NCI-H1694 (cell line): Measurements from ENCODE around the gene SOX12.
A peak's percentile ranks its signal among the peaks of the same experiment; 100 is the strongest.

Experiments
- DNase-seq: peaks from one replicate; lab custom pipeline; 2025; lab: John Stamatoyannopoulos, UW

SOX12 gene

DNA sequence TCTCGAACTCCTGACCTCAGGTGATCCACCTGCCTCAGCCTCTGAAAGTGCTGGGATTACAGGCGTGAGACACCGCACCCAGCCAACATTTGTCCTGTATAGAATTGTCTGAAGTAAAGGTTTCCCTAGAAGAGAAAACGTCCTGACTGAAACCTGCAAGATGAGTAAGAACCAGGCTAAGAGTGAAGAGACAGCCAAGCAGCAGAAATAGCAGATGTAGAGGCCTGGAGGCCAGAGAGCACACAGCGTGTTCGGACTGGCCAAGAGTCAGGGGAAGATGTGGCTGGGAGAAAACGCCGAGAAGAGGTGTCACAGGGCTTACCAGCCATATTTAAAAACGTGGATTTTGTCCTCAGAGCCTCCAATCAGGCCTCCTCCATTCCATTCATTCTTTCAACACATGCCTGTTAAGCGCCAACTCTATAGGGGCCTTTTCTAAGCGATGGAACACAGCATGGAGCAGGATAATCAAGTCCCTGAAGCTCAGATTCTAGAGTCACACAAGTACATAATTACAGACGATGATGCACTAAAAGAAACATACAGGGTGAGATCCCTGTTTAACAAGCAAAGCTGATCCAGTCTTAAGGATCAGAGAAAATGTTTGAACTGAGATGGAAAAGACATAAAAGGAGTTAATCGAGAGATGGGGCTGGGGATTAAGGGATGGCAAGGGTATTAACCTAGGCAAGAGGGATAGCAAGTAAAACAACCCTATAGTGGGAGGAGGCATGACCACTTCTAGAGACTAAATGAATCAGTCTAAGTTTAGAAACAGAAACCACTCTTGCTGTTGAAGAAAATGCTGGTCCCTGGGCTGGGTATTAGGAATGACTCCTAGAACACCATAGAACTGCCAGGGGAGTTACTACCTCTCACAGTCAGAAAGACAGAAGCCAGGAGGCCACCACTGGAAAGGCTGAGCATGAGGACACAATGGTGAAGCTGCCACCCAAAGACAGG, 23.2 kb upstream of the SOX12 start:
- no peak for DNase-seq

DNA sequence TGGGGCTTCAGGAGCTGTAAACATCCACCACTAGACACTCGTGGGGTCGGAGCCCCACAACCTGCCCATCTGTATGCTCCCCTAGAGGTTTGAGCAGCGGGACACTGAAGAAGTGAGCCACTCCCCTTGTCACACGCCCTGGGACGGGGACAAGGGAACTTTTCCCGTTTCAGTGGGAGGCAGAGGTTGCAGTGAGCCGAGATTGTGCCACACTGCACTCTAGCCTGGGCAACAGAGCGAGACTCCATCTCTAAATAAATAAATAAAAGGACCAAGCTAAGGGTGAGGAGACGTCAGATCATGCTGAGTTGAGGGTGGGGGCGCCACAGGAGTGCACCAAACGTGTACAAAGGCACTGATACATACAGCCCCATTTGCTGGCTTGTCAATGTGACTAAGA, 19.6 kb upstream of the SOX12 start:
- no peak for DNase-seq

DNA sequence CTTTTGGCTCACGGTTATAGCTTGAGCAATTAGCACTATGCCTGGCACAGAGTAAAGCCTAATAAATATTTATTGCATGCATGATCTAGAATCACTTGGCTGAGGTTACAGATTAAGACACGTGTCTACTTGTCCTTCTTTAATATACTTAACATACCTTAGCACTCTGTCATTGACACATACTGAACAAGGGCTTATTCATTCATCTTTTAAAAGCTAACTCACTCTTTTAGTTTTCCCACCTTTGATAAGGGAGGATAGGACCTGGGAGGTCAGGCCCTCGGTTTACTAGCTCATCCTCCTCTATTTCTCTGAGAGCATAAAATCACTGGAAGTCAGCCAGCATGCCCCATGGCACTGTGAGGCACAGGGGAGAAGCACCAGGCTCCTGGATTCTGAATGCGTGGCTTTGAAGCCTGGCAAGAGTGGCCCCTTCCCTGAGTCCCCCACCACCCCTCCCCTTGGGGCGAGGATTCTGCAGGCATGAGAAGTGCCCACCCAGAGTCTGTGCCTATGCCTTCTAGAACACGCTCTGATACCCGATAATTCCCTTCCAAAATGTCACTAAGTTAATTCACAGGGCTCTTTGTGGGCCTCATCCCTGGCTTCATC, 16.8 kb upstream of the SOX12 start:
- DNase-seq, result no peak

DNA sequence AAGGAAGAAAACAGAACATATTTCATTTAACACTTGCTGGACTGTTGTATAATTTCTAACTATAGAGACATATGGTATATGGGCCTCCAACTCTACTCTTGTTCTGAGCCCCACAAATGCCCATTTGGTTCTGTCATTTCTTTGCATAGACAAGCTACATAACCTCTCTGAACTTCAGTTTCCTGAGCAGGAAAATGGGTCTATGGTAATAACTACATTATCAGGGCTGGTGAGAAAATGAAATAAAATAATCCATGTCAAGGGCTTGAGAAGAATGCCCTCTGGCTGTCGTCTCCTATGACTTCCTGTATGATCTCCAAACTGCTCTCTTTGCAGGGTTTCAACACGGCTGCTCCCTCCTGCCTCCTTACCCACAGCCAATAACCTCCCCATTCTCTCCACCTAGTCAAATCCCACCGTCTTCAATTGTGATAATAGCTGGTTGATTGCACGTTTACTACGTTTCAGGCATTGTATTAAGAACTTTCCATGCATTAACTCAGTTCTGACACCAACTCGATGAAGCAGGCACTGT, 16.0 kb upstream of the SOX12 start:
- no peak for DNase-seq

DNA sequence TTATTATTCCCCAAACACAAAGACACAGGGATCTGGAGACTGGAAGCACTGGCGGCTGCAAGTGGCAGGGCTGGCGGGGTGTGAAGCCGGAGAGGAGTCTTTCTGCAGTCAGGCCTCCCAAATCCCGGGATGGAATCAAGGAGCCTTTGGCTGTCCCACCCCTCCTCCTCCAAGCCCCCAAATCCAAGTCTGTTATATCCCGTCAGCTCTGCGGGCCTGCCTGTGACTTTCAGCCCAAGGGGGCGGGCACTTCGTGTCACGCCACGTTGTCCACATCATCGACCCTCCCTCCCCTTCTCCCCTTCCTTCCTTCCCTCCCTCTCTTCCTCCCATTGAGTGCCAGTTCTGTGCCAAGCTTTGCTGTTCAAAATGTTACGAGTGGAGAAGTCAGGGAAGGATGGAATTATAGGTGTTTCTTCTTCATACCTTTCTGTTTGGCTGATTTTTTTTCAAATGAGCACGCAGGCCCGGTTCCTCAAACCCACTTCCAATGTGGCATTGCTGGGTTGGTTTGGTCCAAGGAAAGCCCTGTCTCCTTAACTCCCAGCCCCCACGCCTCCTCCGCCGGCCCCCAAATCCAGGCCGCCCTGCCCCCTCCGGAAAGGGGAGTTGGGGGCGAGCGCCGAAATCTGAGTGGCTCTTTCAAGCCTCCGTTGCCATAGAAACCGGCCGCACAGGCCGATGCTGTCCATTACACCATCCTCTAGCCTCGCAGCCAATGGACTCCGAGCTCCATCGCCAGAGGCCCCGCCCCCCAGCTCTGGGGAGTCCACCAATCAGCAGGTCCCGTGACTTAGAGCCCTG, 15.3 kb upstream of the SOX12 start:
- peak; percentile 96 for DNase-seq

DNA sequence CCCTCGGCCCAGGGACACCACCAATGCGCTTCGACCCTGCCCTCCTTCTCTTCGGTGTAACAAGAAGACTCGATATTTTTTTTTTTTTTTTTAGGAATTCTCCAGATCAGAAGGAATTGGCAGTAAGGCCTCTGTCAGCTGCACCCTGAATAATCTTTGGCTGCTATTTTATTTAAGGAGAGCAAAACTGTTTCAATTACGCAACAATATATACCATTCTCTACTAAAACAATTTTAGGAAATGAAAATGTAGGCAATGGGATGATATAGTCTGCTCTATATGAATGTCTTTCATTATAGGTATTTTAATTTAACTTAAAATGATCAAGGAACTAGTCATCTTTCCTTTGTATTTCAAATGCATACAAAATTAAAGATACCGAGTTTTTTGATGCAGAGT, 14.7 kb upstream of the SOX12 start:
- DNase-seq, result no peak

DNA sequence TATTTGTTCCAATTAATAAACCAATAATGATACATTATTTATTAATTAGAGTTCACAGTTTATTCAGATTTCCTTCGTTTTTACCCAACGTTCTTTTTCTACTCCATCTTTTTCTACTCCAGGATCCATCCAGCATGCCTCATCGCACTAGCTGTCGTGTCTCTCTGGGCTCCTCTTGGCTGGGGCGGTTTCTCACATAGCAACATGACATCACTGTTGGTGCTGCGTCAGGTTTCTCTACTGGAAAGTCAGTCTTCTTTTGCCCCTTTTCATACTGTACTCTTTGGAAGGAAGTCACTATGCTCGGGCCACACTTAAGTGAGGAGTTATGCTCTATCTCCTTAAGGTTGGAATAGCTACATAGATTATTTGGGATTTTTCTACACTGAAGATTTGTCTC, 13.7 kb upstream of the SOX12 start:
- no peak for DNase-seq

DNA sequence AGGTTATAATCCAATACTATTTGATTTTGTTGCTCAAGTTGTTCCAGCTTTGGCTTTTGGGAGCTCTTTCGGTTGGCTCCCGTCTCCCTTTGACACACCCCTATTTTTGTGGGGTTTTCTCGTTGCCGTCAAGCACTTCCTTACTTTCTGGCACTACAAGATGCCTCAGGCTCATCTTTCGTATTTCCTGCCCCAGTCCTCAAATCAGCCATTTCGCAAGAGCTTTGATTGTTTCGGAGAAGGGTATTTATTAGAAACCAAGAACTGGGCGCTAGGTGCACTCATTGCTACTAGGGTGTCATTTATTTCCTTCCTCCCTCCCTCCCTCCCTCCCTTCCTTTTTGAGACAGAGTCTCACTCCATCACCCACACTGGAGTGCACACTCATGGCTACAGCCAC, 13.3 kb upstream of the SOX12 start:
- no peak for DNase-seq

DNA sequence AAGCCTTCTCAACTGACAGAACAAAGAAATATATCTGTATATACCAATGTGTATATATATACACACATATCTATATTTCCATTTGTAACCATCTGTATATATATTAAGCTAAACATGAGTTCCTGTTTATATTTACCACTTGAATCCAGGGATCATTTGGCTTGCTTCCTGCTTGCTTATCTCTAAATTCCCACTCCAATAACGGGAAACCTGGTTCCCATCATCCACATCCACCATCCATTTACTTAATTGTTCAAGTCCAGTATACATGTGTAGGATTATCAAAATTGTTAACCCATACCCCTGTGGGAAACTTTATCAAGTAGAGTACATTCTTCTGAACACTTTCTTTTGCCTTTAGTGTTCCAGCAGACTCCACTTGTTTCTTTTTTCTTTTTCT, 12.5 kb upstream of the SOX12 start:
- DNase-seq, result no peak

DNA sequence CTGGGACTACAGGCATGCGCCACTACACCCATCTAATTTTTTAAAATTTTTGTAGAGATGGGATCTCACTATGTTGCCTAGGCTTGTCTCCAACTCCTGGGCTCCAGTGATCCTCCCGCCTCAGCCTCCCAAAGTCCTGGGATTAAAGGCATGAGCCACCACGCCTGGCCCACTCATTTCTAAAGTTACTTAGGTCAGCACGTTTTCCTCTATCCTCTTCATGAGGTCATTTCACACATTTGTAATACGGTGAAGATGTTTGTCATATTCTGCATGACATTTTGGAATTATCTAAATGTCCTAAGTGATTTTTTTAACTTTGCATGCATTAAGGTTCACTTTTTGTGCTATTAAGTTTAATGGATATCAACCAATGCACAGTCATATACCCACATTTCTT, 11.9 kb upstream of the SOX12 start:
- no peak for DNase-seq

DNA sequence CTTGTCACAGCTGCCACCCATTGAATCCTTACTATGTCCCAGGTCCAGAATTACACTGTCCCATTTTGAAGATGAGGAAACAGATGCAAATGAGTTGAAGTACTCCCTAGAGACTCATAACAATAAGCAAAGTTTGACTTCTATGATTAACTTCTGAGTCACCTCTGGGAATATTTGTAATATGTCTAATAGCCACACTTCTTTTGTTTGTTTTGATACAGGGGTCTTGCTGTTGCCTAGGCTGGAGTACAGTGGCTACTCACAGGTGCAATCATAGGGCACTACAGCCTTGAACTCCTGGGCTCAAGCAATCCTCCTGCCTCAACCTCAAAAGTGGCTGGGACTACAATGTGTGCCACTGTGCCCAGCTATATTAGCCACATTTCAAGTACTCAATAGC, 11.4 kb upstream of the SOX12 start:
- DNase-seq, result no peak

DNA sequence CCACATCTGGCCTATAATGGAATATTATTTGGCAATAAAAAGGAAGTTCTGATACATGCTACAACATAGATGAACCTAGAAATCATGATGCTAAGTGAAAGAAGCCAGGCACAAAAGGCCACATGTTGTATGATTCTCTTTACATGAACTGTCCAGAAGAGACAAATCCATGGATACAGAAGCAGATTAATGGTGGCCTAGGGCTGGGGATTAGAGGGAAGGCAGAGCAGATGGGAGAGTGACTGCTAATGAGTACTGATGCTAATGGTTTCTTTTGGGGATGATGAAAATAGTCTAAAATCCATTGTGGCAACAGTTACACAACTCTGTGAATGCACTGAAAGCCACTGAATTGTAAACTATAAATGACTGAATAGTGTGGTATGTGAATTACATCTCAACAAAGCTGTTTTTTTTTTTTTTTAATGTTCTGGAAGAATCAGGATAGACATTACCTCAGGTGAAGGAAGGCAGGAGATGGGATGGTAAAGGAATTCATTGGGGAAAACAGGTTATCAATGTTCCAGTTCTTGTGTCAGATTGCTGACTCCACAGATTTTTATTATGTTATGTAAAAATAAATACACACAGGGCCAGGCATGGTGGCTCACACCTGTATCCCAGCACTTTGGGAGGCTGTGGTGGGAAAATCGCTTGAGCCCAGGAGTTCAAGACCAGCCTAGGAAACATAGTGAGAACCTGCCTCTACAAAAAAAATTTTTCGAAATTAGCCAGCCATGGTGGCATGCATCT, 8.9 kb upstream of the SOX12 start:
- DNase-seq, result no peak

DNA sequence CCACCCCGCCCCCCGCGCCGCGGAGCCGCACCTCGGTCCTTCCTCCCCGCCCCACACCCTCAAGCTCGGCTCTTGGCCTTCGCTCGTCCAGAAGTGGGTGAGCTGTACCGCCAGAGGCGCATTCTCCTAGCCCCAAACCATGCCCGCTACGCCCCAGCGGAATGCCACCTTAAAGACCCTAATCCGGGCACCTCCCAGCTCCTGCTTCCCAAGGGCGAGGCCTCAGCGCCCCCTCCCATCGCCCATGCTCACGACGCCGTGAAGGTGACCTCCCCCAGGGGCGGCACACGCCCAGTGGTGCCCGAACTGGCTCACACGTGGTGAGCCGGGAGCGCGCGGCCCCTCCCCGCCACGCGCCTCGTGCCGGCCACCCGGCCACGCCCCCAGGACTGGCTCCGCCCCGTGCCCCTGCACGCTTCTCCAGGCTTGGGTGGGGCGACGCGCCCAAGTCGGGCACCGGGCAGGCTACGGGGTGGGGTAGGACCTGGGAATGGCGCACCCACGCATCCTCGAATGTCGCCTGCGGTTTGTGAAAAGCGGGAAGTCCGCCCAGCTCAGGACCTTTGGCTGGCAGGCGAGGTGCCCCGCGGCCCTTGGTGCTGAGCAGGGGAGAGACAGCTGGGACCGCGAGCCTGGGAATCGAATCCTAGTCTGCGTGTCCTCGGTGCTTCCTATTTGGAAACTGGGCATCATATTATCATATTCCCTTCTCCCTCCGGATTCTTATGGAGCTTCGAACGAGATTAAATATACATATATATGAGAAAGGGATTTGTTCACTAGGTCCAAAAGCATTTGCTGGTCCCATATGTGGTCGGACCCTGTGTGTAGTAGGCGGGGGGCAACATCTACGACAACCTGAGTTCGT, 941 bp upstream of the SOX12 start:
- DNase-seq, result peak; percentile 58

DNA sequence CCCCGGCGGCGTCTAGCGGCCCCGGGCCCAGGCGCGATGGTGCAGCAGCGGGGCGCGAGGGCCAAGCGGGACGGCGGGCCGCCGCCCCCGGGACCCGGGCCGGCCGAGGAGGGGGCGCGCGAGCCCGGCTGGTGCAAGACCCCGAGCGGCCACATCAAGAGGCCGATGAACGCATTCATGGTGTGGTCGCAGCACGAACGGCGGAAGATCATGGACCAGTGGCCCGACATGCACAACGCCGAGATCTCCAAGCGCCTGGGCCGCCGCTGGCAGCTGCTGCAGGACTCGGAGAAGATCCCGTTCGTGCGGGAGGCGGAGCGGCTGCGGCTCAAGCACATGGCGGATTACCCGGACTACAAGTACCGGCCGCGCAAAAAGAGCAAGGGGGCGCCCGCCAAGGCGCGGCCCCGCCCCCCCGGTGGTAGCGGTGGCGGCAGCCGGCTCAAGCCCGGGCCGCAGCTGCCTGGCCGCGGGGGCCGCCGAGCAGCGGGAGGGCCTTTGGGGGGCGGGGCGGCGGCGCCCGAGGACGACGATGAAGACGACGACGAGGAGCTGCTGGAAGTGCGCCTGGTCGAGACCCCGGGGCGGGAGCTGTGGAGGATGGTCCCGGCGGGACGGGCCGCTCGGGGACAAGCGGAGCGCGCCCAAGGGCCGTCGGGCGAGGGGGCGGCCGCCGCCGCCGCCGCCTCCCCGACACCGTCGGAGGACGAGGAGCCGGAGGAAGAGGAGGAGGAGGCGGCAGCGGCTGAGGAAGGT, 715 bp downstream of the SOX12 start:
- peak; percentile 8 for DNase-seq

DNA sequence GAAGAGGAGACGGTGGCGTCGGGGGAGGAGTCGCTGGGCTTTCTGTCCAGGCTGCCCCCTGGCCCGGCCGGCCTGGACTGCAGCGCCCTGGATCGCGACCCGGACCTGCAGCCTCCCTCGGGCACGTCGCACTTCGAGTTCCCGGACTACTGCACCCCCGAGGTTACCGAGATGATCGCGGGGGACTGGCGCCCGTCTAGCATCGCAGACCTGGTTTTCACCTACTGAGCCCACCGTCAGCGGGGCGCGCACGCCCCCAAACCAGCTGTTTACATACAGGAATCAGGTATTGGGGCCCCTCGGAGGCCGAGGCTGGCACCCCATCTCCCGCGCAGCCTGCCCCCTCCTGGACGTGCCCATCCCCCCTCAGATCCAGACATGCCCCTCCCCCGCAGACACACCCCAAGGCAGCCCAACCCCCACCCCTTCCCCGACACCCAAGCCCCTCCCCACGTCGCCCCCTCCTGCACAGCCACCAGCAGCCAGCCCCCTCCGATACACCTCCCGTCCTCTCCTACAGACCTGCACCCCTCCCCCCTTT, 1.4 kb downstream of the SOX12 start:
- DNase-seq, result no peak

DNA sequence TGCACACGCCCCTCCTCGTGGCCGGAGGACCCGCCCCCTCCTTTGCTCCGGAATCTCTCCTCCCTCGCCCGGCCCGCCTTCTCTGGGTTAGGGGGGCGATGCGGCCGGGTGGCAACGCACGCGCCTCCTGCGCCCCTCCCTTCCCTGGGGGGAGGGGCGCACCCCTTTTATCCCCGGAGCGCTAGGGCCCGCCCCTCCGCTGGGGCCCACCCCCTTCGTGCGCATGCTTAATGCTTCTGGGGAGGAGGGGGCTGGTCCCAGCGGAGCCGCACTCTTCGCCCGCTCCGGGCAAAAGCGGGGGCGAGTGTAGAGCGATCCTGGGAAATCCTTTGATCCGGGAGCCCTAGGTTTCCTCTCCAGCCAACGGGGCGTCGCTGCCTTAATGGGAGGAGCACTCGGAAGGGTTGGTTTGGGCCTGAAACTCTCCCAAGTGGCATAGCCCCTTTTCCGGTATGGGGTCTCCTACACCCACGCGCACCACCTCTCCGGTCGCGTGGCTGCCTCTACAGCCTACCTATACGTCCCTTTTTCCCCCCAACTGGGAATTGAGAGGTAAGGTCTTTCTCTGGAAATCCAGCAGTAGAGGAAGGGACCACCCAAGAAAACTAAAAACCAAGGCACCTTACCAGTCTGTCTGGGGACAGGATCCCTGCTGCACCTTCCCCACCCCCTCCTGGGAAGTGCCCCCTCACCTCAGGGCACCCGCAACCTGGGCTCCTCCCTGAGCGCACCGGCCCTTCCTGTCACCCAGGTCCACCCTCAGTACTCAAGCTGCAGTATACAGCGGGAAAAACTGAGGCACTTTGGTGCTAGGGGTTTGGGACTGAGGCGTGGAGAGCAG, 2.1 kb downstream of the SOX12 start:
- DNase-seq, result peak; percentile 80

DNA sequence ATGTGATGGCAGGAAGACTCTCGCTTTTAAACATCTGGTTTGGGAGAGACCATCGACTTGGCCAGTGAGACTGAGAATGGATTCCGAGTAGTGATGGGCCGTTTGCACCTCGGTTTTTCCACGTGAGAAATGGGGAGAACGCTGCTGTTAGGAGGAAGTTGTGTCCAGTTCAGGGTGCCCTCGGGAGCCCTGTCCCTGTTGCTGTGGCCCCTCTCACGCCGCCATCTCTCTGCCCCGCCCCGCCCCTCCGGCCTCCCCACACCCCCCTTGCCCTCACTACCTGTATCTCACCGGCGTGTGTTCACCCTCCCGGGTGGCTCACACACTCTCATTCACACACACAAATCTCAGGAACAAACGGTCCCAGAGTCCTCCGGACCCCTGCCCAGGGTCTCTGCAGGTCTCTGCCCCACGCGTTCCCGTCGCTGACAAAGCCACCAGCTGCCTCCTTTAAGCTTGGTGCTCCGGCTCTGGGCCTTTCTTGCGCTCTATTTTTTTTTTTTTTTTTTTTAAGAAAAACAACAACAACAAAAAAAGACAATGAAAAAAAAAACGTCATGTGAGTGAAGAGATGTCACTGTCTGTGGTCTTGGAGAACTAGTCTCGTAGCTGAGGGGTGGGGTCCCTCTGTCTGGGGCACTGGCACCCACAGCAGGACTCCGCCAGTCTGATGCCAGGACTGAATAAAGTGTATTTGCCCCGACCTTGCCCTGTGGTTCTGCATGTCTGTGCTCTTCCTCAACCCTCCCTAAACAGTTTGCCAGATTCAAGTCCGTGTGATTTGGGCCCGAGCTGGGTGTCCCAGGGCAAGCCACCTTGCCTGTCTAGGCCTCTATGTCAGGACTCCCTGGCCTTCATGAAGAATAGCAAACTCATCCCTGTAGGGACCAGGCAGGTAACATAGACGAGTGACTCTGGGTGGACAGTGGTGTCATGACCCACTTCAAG, 2.9 kb downstream of the SOX12 start:
- DNase-seq, result no peak
